Left colon (tissue), 2 donors: ENCODE measurements around the gene HELZ. TPM values are rescaled to one million over a fixed set of nuclear protein-coding genes. Genes with fewer than 3 reads are reported as not detected.
"Not testable (repeated sequence)": the region's sequence is repeated elsewhere in the genome, so short reads cannot be mapped to it uniquely, and the experiment has no call there.

Source experiments
- ATAC-seq: fragments of 200-7000 bp; cut with Tn5 transposase; one replicate; pipeline ENCODE4 v1.9.1; 2020; ENCODE audit warnings: mild to moderate bottlenecking, moderate library complexity
- DNase-seq, 2 donors: peaks; one replicate each; pipeline ENCODE4 v3.0.0-alpha.2; 2020
- intact Hi-C, 2 donors: fragments of 100-400 bp; cut with DNase I in 1 of 2; cut with micrococcal nuclease in 1 of 2; formaldehyde crosslinking; loops; one replicate each; pipeline versions ENCODE4 v1.11.2 to v1.14.0; 2022; cut with DNase I, micrococcal nuclease
- total RNA-seq, 2 donors: library from RNA; stranded (reverse); fragmentation: NEBNext Ultra II Directional; extraction: Animal tissue kit (Norgen Biotek cat#: 25700); gene quantifications; one replicate each; pipeline ENCODE4 v1.2.1, GENCODE V29; 2021
- donor health status: DM: no; HTN: no; CAD: no.
- donor health status: DM: yes; HTN: yes; CAD: no.

The HELZ gene
- total RNA-seq, 2 donors from 2014 or later, result 43.7 to 51.5 TPM

- intact Hi-C loops, result no loop called here
- peak in 1 of 2 donors; percentile 1 for DNase-seq
- ATAC-seq, result no peak
Measured at GRCh38 chr17:67050471-67051154, 194.4 kb downstream of the HELZ start.

DNA sequence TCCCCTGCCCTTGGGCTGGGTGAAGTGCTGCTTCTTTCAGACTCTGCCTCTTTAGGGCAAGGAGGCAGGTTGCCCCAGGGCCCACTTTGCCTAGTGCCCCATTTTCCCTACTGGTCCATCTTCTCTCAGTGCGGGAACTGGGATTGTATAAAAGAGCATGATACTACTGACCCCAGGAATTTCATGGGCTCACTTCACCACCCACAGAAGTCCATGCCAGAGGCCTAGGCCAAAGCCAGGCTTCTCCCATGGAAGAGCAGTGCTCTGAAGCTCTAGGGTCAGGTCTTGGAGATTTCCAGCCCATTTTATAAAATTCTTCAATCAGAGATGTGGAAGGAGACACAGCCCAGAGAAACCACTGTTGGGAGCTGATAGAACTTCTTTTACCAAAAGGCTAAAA, 194.9 kb downstream of the HELZ start:
- ATAC-seq (no peak), DNase-seq (peak in 1 of 2 donors; percentile 0)
- intact Hi-C loops, result no loop called here

GRCh38 chr17:67049025-67049739, 195.8 kb downstream of the HELZ start:
- DNase-seq (no peak), ATAC-seq (no peak)
- intact Hi-C loops, result no loop called here

- ATAC-seq, result no peak
Measured at GRCh38 chr17:67047382-67047781, 197.6 kb downstream of the HELZ start.

DNA sequence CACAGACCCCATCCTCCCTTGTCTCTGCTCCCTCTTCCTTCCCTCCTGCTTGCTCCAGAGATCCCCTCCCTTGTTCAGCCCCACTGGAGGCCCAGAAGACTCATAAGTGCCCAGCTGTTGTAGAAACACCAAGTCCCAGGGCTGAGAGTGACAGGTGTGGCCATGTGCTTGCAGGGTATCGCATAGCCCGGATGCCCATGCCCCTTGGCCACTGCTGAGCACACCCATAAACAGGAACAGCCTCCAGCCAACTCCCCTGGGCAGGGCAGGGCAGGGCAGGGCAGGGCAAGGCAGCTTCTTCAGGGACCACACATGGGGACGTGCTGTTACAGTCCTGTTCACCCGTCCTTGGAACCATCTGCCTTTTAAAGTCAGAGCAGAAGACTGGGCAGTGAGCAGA, 198.6 kb downstream of the HELZ start:
- DNase-seq (peak; percentile 76 to 87), ATAC-seq (peak; percentile 95)
- intact Hi-C loops, result no loop called here

More at GRCh38 chr17:67047382-67047781, 197.6 kb downstream of the HELZ start:
- no peak for DNase-seq
- intact Hi-C loops, result no loop called here

- DNase-seq (no peak), ATAC-seq (no peak)
- intact Hi-C loops, result no loop called here
Measured at GRCh38 chr17:67044940-67045339, 200.1 kb downstream of the HELZ start.

GRCh38 chr17:67044016-67044772, 200.8 kb downstream of the HELZ start, which contains the start of gene CACNG1:
CACNG1 (plus strand) TSS chr17:67044554; CDS start chr17:67044661, 107 bp downstream.
- DNase-seq, result no peak
- no peak for ATAC-seq
- intact Hi-C loops, result no loop called here

DNA sequence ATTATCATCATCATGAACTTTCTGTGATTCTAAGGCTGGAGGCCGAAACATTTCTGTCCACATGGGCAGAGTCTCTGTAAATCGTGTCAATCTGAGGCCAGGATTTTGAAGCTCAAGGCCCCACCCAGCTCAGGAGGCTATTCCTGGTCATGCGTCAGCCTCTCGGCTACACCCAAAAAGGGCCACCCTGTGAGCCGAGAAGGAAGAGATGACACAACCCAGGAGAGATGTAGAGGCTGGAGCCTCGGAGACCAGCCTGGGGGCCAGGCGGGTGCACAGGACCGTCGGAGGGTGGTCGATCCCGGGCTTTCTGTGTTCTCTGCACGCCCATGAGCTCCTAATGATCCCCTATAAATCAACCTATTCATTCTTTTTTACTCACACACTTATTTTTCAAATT, 201.7 kb downstream of the HELZ start:
- DNase-seq (no peak), ATAC-seq (no peak)
- intact Hi-C loops, result no loop called here

- intact Hi-C loops, result no loop called here
- ATAC-seq (peak; percentile 39), DNase-seq (no peak)
Measured at GRCh38 chr17:67041941-67042899, 202.8 kb downstream of the HELZ start.

DNA sequence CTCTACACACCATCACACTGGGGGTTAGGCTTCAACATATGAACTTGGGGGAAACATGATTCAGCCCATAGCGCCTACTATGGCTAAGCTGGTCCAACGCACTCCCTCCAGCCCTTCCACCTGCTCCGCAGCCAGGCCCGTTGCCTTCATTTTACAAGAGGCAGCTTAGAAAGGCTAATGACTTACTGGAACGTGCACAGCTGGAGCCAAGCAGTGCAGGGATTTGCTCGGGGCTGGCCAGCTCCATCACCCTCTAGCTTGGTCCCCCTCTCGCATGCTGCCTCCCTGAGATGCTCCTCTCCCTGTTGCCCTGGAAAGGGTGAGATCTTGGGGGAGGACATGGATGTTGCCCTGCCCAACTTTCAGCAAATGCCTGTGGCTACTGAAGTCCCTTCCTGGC, 203.5 kb downstream of the HELZ start:
- DNase-seq (no peak), ATAC-seq (no peak)
- intact Hi-C loops, result no loop called here

DNA sequence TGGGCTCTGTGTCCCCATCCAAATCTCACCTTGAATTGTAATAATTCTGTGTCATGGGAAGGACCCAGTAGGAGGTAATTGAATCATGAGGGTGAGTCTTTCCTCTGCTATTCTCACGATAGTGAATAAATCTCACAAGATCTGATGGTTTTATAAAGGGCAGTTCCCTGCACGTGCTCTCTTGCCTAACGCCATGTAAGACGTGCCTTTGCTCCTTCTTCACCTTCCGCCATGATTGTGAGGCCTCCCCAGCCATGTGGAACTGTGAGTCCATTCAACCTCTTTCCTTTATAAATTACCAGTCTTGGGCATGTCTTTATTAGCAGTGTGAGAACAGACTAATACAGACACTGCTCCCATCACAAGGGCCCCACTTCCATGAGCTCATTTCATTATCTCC, 203.9 kb downstream of the HELZ start:
- ATAC-seq, DNase-seq, intact Hi-C loops: not testable (repeated sequence)

DNA sequence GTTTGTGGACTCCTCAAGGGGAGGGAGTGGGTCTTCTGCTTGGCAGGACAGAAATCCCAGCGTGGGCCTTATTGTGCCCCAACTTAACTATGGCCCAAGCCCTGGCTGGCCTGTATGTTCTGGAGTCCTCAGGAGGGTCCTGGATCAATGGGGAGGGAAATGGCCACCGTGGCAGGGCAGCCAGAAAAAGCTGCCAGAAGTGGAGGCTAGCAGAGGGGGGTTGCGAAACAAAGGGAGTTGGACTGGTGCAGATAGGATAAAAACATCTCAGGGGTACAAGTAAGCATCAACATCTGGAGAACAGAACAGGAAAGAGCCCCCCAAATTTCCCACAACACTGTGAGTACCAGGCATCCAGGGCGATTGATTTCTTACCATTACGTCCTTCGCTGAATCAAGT, 204.3 kb downstream of the HELZ start:
- ATAC-seq (no peak), DNase-seq (no peak)
- intact Hi-C loops, result no loop called here

DNA sequence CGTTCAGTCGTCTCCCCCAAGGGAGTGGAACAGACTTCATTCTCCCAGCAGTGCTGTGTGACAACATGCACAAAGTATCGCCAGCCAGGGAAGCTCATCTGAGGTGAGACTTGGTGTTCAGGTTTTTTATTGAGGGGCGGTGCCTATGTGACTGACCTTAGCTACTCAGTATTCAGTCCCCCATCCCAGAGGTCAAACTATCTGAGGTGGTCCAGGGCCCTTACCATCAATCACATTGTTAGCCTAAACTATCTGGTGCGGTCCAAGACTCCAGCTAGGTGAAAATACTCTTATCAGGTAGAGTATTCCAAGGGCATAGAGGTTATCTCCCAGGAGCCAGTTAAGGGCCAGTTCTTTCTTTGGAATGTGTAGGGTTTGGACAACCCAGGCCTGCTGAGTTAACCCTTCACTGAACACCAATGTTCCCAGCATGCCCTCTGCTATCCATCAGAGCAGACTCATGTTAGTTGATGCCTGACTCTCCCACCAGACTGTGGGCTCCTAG, 206.1 kb downstream of the HELZ start:
- no peak for ATAC-seq
- DNase-seq, result no peak
- intact Hi-C loops, result no loop called here

DNA sequence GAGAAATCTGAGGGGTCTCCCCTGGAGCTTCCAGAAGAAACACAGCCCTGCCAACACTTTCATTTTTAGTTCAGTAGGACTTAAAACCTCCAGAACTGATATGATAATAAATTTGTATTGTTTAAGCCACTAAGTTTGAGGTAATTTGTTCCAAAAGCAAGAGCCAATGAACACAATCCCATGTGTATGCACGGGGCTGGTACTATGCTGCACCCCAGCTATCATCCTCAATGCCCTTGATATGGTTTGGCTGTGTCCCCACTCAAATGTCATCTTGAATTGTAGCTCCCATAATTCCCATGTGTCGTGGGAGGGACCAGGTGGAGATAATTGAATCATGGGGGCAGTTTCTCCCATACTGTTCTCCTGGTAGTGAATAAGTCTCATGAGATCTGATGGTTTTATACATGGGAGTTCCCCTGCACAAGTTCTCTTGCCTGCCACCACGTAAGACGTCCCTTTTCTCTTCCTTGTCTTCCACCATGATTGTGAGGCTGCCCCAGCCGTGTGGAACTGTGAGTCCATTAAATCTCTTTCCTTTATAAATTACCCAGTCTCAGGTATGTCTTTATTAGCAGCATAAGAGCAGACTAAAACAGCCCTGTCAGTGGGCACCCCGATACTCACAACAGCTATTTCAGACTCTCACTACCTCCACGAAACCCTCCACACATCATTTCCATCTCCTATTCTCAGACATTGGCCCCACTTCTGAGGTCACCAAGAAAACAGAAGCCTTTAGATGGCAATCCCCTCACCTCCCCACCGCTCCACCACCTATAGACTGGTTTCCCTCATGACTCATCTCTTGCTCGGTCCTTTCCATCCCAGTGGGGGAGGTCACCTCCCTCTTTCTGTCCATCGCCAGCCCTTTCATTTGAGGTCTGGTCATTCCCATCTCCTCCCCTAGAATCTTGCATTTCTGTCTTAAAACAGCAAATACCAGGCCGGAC, 209.6 kb downstream of the HELZ start:
- DNase-seq (no peak), ATAC-seq (no peak)
- intact Hi-C loops, result no loop called here

DNA sequence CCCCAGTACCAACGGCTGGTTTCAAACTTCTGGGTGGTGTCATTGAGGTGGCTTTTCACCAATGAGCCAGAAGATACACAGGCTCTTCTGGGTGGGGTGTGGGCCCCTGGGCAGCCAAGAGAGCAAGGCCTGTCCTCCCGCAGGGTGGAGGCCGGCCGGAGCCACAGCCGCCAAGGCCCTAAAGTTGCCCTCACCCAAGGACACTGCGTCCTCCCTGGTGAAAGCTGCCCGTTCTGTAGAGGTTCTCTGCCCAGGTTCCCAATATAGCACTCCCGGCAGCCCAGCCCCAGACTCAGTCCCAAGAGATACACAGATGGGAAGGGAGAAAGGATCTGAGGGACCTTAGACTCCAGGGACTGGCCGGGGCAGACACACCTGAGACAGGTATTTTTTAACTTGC, 211.4 kb downstream of the HELZ start:
- DNase-seq (no peak), ATAC-seq (no peak)
- intact Hi-C loops, result no loop called here

GRCh38 chr17:67032985-67033384, 212.0 kb downstream of the HELZ start:
- no peak for ATAC-seq
- intact Hi-C loops, result no loop called here
- DNase-seq, result no peak

DNA sequence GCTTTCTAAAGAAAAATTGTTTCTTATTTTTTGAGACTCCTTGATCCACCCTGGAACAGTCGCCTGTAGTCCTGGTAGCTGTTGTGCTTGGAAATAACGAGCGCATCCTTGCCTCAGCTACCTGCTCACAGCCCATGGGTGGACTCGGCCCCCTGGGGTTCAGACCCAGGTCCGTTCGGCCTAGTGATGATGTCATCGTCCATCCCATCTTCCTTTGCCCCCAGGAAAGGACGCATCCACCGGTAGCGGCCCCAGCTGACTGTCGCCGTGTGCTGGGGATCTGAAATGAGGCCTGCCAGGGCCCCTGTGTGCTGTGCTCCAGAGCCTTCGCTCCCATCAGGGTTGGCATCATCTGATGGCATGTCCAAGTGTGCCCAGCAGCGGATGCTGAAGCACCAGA, 212.6 kb downstream of the HELZ start:
- intact Hi-C loops, result no loop called here
- ATAC-seq (no peak), DNase-seq (no peak)
